ENCODE data around the gene USP31.

Gene USP31

GRCh38 chr16:23174622-23175021 lies 25.4 kb upstream of the USP31 start:
- Mint-ChIP-seq H3K4me1 (no peaks in the 10 kb centered on the region), H3K27ac (no peak overlapping the region), H3K9me3 (no peaks in the 10 kb centered on the region), H3K36me3 (no peaks in the 10 kb centered on the region), H3K27me3 (peaks cover 23% of the 10 kb centered on the region), H3K4me3 (no peak overlapping the region)
- ATAC-seq (ENCODE audit: low read depth) (no peak), DNase-seq (ENCODE audit: low spot score in 2 of 2) (no peak)

- Mint-ChIP-seq H3K4me1 (no peaks in the 10 kb centered on the region), H3K36me3 (no peaks in the 10 kb centered on the region), H3K27me3 (peaks cover 23% of the 10 kb centered on the region), H3K4me3 (no peak overlapping the region), H3K9me3 (no peaks in the 10 kb centered on the region), H3K27ac (no peak overlapping the region)
- DNase-seq (ENCODE audit: low spot score in 2 of 2) (no peak), ATAC-seq (ENCODE audit: low read depth) (no peak)
Observed at GRCh38 chr16:23172994-23173393, 23.7 kb upstream of the USP31 start.

DNA sequence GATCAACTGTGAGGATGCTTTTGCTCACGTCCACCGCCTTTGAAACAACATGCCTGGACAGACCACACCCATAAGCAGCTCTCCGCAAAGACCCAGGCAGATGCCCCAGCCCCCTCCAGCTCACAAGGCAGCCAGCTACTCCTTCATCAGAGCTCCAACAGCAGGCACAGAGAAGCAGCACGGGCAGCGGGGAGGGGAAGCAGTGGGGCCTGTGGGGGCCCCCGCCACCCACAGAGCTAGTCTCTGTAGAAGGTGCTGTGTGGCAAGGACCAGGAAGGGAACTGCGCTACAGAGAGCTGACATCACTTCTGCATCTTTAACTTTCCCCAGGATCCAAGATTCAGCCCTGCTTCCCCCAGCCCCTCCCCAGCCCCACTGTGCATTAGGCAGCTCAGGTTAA lies 23.3 kb upstream of the USP31 start:
- DNase-seq (ENCODE audit: low spot score in 2 of 2) (no peak), ATAC-seq (ENCODE audit: low read depth) (no peak)
- Mint-ChIP-seq H3K36me3 (no peaks in the 10 kb centered on the region), H3K27ac (no peak overlapping the region), H3K9me3 (no peaks in the 10 kb centered on the region), H3K4me1 (no peaks in the 10 kb centered on the region), H3K4me3 (no peak overlapping the region), H3K27me3 (peaks cover 22% of the 10 kb centered on the region)

DNA sequence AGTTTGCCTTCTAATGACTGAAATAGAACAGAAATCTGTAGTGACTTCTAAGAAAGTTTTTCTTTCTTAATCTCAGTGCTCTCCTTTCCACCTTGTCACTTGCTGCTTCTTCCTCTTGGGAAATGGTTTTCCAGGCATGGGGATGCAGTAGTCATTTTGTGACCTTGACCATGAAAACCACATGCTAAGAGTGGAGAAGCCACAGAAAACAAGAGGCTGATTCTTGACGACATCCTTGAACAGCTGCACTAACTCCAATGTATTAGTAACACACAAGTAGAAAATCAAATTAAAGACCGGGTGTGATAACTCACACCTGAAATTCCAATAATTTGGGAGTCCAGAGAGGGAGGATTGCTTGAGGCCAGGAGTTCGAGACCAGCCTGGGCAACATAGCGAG lies 15.5 kb upstream of the USP31 start:
- DNase-seq (ENCODE audit: low spot score in 2 of 2) (no peak), ATAC-seq (ENCODE audit: low read depth) (no peak)
- Mint-ChIP-seq H3K4me1 (no peaks in the 10 kb centered on the region), H3K4me3 (no peak overlapping the region), H3K27ac (no peak overlapping the region), H3K36me3 (no peaks in the 10 kb centered on the region), H3K27me3 (peaks cover 31% of the 10 kb centered on the region), H3K9me3 (no peaks in the 10 kb centered on the region)

GRCh38 chr16:23163921-23164320 lies 14.7 kb upstream of the USP31 start:
- Mint-ChIP-seq H3K27me3 (peaks cover 32% of the 10 kb centered on the region), H3K9me3 (no peaks in the 10 kb centered on the region), H3K27ac (no peak overlapping the region), H3K4me1 (no peaks in the 10 kb centered on the region), H3K36me3 (no peaks in the 10 kb centered on the region), H3K4me3 (no peak overlapping the region)
- ATAC-seq (ENCODE audit: low read depth): no peak
- no peak for DNase-seq (ENCODE audit: low spot score in 2 of 2)

DNA sequence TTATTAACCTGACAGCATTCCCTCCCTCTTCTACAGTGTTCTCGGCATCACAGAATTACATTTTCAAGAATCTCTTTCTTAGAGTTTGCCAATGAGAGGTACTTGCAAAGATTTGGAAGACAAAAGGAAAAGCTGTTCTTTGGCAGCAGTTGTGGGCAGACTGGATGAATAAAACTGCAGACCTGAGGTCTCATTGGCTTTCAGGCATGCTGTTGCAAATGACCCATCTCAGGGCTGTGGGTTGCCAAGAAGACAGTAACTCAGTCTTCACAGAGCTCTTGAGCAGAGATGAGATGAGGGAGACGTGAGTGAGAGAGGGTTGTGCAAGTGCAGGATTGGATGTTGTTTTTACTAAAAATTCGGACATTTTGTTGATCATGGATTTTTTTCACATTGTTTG lies 11.3 kb upstream of the USP31 start:
- Mint-ChIP-seq H3K4me3 (no peak overlapping the region), H3K4me1 (no peaks in the 10 kb centered on the region), H3K9me3 (no peaks in the 10 kb centered on the region), H3K27ac (no peak overlapping the region), H3K27me3 (peaks cover 35% of the 10 kb centered on the region), H3K36me3 (no peaks in the 10 kb centered on the region)
- no peak for ATAC-seq (ENCODE audit: low read depth)
- no peak for DNase-seq (ENCODE audit: low spot score in 2 of 2)

DNA sequence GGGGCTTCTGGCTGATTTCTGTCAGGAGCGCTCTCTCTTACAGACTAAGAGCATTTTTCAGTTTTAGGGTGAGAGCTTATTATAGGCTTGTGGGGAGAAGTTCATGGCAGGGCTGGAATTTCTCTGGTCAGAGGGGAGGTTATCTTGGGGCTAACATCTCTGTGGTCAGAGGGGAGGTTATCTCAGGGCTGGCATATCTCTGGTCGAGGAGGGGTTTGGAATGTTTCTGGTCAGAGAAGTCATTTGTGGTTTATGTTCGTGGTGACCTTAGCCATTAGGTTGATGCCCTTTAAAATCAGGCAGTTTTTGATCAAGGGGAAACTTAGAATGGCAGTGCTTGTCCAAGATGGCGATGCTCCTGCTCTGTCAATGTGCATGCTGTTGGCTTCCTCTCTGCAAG lies 10.8 kb upstream of the USP31 start:
- Mint-ChIP-seq H3K36me3 (no peaks in the 10 kb centered on the region), H3K27ac (no peak overlapping the region)

GRCh38 chr16:23158114-23158513 lies 8.9 kb upstream of the USP31 start:
- no peak overlapping the region for H3K4me3 Mint-ChIP-seq

More for the DNA sequence above, 10.8 kb upstream of the USP31 start:
- Mint-ChIP-seq H3K27me3 (peaks cover 39% of the 10 kb centered on the region), H3K4me1 (no peaks in the 10 kb centered on the region), H3K4me3 (no peak overlapping the region), H3K9me3 (no peaks in the 10 kb centered on the region)
- ATAC-seq (ENCODE audit: low read depth): no peak
- no peak for DNase-seq (ENCODE audit: low spot score in 2 of 2)

DNA sequence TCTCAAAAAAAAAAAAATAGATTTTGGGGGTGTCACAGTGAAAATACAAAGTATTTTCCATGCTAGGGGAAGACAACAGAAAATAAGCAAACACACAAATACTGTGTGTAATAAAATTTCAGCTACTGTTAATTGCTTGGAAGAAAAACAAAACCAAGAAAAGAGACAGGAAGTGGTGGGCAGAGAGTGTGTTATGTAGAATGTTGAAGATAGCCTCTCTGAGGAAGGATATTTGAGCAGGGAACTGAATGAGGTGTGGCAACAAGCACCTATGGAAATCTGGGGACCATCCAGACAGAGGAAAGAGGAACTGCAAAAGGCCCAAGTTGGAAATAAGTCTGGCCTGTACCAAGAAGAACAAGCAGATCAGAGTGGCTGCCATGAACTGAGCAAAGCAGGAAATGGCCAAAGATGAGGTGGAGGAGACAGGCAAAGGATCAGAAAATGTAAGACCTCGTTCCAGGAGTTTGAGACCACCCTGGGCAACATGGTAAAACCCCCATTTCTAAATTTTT lies 7.8 kb upstream of the USP31 start:
- no peak for ATAC-seq (ENCODE audit: low read depth)
- Mint-ChIP-seq H3K4me1 (no peaks in the 10 kb centered on the region), H3K4me3 (no peak overlapping the region), H3K27me3 (peaks cover 29% of the 10 kb centered on the region), H3K27ac (no peak overlapping the region), H3K9me3 (no peaks in the 10 kb centered on the region), H3K36me3 (no peaks in the 10 kb centered on the region)
- DNase-seq (ENCODE audit: low spot score in 2 of 2): no peak

More at GRCh38 chr16:23158114-23158513, 8.9 kb upstream of the USP31 start:
- H3K36me3 Mint-ChIP-seq: no peaks in the 10 kb centered on the region
- no peaks in the 10 kb centered on the region for H3K9me3 Mint-ChIP-seq
- DNase-seq (ENCODE audit: low spot score in 2 of 2) (no peak), ATAC-seq (ENCODE audit: low read depth) (no peak)
- H3K4me1 Mint-ChIP-seq: no peaks in the 10 kb centered on the region
- peaks cover 33% of the 10 kb centered on the region for H3K27me3 Mint-ChIP-seq
- H3K27ac Mint-ChIP-seq: no peak overlapping the region

GRCh38 chr16:23156110-23156509 lies 6.9 kb upstream of the USP31 start:
- Mint-ChIP-seq H3K4me3 (no peak overlapping the region), H3K27me3 (peaks cover 28% of the 10 kb centered on the region), H3K9me3 (no peaks in the 10 kb centered on the region), H3K36me3 (no peaks in the 10 kb centered on the region), H3K4me1 (no peaks in the 10 kb centered on the region), H3K27ac (no peak overlapping the region)
- DNase-seq (ENCODE audit: low spot score in 2 of 2) (no peak), ATAC-seq (ENCODE audit: low read depth) (no peak)

- Mint-ChIP-seq H3K27me3 (peaks cover 27% of the 10 kb centered on the region), H3K4me3 (no peak overlapping the region), H3K4me1 (no peaks in the 10 kb centered on the region), H3K9me3 (no peaks in the 10 kb centered on the region), H3K27ac (no peak overlapping the region), H3K36me3 (no peaks in the 10 kb centered on the region)
- peak; percentile 38 for ATAC-seq (ENCODE audit: low read depth)
- no peak for DNase-seq (ENCODE audit: low spot score in 2 of 2)
Observed at GRCh38 chr16:23155445-23156049, 6.3 kb upstream of the USP31 start.

DNA sequence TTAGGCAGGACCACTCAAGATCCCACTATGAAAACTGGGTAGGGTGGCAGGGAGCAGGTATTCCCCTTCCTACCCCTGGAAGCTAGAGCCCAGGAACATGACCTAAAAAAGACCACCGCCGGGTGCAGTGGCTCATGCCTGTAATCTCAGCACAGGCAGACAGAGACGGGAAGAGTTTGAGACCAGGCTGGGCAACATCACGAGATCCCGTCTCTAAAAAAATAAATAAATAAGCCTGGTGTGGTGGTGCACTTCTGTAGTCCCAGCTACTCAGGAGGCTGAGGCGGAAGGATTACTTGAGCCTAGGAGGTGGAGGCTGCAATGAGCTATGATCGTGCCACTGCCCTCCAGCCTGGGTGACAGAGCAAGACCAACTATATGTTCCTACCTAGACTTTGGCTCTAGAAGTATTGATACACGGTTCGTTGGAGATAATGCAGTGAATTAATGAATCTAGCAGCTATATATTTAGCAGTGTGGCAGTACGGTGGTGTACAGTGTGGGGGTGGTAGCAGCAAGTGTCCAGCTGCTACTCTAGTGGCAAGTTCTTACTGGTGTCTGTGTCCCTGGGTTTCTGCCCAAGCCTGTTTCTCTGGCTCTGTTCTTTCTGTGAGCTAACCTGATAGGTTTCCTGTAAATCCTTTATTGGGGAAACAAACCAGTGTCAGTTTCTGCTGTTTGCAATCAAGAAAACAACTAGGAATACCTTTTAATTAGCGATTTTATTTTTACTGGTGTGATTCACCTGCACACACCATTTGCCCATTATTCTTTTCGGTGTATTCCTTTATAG lies 3.3 kb upstream of the USP31 start:
- no peak for DNase-seq (ENCODE audit: low spot score in 2 of 2)
- peaks cover 9% of the 10 kb centered on the region for H3K4me1 Mint-ChIP-seq
- no peaks in the 10 kb centered on the region for H3K9me3 Mint-ChIP-seq
- no peak overlapping the region for H3K27ac Mint-ChIP-seq
- H3K27me3 Mint-ChIP-seq: peaks cover 16% of the 10 kb centered on the region
- no peaks in the 10 kb centered on the region for H3K36me3 Mint-ChIP-seq
- H3K4me3 Mint-ChIP-seq: no peak overlapping the region
- no peak for ATAC-seq (ENCODE audit: low read depth)

DNA sequence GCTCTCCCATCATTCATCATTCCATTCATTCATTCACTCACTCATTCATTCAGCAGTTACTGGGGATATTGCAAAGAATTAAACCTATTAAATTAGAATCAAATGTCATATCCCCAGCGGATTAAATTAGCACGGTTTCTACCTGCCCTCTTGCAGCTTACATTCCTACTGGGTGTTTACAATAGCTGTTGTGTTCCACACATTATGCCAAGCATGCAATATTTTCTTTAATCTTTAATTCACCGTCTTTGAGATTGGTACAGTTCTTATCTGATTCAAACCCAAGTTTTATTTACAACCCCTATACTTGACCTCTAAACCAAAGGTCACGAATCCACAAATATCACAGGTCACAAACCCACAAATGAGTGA lies 727 bp upstream of the USP31 start:
- Mint-ChIP-seq H3K27me3 (no peaks in the 10 kb centered on the region), H3K27ac (peak overlapping the region; percentile 67), H3K9me3 (no peaks in the 10 kb centered on the region), H3K36me3 (no peaks in the 10 kb centered on the region), H3K4me3 (peak overlapping the region; percentile 91), H3K4me1 (peaks cover 9% of the 10 kb centered on the region)
- no peak for ATAC-seq (ENCODE audit: low read depth)
- no peak for DNase-seq (ENCODE audit: low spot score in 2 of 2)

DNA sequence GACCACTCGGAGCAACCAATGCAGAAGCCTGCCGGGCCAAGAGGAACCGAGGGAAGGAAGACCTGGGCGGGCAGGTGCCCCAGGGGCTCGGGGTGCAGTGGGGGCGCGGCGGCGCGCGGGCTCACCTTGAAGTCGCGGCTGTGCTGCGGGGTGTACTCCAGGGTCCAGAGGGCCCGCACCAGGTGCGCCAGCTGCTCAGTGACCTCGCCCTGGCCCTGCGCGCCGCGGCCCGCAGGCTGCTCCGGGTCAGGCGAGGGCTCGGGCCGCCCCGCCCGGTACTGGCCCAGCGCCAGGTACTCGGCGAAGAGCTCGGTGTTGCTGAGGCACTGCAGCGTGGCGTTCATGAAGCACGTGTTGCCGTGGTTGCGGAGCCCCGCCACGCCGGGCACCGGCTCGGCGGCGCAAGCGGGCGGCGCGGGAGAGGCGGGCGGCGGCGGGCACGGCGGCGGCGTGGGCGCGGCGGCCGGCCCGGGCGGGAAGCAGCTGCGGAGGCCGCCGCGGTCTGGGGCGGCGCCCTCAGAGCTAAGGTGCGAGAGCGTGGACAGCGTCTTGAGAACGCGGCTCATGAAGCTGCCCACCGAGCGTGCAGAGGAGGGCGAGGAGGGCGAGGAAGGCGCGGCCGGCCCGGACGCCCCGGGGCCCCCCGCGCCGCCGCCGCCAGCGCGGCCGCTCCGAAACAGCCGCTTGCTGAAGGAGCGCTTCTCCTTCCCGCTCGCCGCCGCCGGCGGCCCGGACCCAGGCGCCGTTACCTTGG lies 562 bp downstream of the USP31 start:
- ATAC-seq (ENCODE audit: low read depth) (peak; percentile 61), DNase-seq (ENCODE audit: low spot score in 2 of 2) (peak; percentile 54 to 59)
- Mint-ChIP-seq H3K9me3 (no peaks in the 10 kb centered on the region), H3K27ac (peak overlapping the region; percentile 60), H3K4me1 (peaks cover 9% of the 10 kb centered on the region), H3K27me3 (no peaks in the 10 kb centered on the region), H3K4me3 (peak overlapping the region; percentile 98), H3K36me3 (no peaks in the 10 kb centered on the region)

Measured in memory B cell (primary cell).